Neutrophil (primary cell): Measurements from ENCODE around the gene PLSCR3.

ENCODE experiments used
- H3K27ac ChIP-seq: fragments of 200-600 bp; sonication (generic); 2 replicates; pipeline ENCODE4 v1.5.1; 2016; ENCODE audit warnings: mild to moderate bottlenecking, moderate library complexity
- H3K27me3 ChIP-seq: fragments of 200-600 bp; sonication (generic); 2 replicates; pipeline ENCODE4 v1.6.0; 2016; ENCODE audit warnings: mild to moderate bottlenecking
- H3K36me3 ChIP-seq: fragments of 200-600 bp; sonication (generic); 2 replicates; pipeline ENCODE4 v1.5.1; 2017
- H3K4me1 ChIP-seq, 2 experiments: fragments of 200-600 bp in 1 of 2; sonication (generic) in 1 of 2; 1 replicate in 1 of 2; 2 replicates in 1 of 2; pipeline versions ENCODE4 v1.5.1 to v1.6.1; 2013 to 2016; ENCODE audit warnings: low read depth in 1 of 2, low read length in 1 of 2, mild to moderate bottlenecking in 1 of 2, moderate library complexity in 1 of 2; ENCODE audit not compliant: control insufficient read depth in 1 of 2, insufficient read depth in 1 of 2
- H3K4me3 ChIP-seq, 2 experiments: fragments of 200-600 bp in 1 of 2; sonication (generic) in 1 of 2; 1 replicate in 1 of 2; 2 replicates in 1 of 2; pipeline ENCODE4 v1.5.1; 2013 to 2016; ENCODE audit warnings: low read depth in 1 of 2, low read length in 1 of 2, mild to moderate bottlenecking in 1 of 2, moderate library complexity in 1 of 2
- H3K9me3 ChIP-seq: fragments of 200-600 bp; sonication (generic); 2 replicates; pipeline ENCODE4 v1.5.1; 2016
- TF ChIP-seq, protein P1 (sequence below): fragments of 200-600 bp; sonication (generic); IDR thresholded peaks from 2 replicates; pipeline ENCODE4 v1.5.1; 2016; ENCODE audit warnings: antibody characterized with exemption

PLSCR3 gene

DNA sequence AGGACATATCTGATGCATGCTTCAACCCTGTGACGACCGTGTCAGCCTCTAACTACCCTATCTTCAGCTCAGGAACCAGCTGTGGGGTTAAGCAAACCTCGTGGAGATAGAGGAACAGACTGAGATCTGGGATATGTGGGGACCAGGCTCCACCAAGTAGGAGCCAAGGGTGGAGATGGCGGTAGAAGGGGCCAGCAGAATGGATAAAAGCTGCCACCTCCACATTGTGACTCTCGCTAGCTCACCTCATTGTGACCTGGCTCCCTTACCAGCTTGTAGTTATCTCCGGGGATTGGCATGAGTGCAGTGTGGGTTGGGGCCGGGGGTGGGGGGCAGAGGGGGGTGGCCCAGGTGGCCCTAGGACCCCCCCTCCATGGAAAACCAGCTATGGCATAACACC is 31.0 kb upstream of the PLSCR3 start, which contains the start of gene SPEM2:
Gene SPEM2, plus strand, starts transcription at position 301 of the 400 bp plus-strand sequence. Its CDS starts 73 bp downstream, at position 374.
- Histone ChIP-seq H3K27me3 (no peaks in the 10 kb centered on the region), H3K27ac (no peak within 1 kb of the TSS), H3K9me3 (no peaks in the 10 kb centered on the region), H3K36me3 (no peaks in the 10 kb centered on the region), H3K4me1 (no peaks in the 10 kb centered on the region), H3K4me3 (no peak within 1 kb of the TSS)
- TF ChIP-seq, protein P1, sequence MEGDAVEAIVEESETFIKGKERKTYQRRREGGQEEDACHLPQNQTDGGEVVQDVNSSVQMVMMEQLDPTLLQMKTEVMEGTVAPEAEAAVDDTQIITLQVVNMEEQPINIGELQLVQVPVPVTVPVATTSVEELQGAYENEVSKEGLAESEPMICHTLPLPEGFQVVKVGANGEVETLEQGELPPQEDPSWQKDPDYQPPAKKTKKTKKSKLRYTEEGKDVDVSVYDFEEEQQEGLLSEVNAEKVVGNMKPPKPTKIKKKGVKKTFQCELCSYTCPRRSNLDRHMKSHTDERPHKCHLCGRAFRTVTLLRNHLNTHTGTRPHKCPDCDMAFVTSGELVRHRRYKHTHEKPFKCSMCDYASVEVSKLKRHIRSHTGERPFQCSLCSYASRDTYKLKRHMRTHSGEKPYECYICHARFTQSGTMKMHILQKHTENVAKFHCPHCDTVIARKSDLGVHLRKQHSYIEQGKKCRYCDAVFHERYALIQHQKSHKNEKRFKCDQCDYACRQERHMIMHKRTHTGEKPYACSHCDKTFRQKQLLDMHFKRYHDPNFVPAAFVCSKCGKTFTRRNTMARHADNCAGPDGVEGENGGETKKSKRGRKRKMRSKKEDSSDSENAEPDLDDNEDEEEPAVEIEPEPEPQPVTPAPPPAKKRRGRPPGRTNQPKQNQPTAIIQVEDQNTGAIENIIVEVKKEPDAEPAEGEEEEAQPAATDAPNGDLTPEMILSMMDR: no peak

DNA sequence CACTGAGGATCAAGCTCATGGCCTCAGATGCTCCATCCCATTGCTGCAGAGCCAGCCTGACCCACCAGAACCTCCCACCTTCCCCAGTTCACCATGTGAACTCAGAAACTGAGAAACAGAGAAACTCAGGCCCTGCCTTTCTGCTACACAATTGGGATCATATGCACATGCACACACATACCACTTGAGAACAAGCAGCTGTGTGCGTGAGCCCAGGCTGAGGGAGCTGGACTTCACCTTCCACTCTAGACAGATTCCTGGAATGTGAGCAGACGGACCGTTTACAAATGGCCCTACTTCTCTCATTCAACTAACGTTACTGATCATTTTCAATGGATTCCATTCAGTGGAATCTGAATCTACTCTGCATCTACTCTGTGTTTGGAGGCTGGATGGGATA is 29.4 kb upstream of the PLSCR3 start:
- TF ChIP-seq, protein P1: no peak
- H3K4me3 ChIP-seq: no peak overlapping the region
- H3K4me1 ChIP-seq: no peaks in the 10 kb centered on the region
- no peaks in the 10 kb centered on the region for H3K9me3 ChIP-seq
- H3K27ac ChIP-seq: no peak overlapping the region
- no peaks in the 10 kb centered on the region for H3K27me3 ChIP-seq
- no peaks in the 10 kb centered on the region for H3K36me3 ChIP-seq

DNA sequence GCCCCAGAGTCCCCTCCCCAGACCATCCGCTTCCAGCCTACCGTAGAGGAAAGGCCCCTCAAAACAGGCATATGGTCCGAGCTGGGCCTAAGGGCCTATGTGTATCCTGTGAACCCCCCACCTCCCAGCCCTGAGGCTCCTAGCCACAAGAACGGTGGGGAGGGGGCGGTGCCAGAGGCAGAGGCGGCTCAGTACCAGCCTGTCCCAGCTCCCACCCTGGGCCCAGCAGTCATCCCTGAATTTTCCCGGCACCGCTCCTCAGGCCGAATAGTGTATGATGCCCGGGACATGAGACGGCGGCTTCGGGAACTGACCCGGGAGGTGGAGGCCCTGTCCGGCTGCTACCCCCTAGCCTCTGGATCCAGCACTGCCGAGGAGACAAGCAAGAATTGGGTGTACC is 26.9 kb upstream of the PLSCR3 start:
- Histone ChIP-seq H3K27me3 (no peaks in the 10 kb centered on the region), H3K36me3 (no peaks in the 10 kb centered on the region), H3K4me1 (no peaks in the 10 kb centered on the region), H3K9me3 (no peaks in the 10 kb centered on the region), H3K4me3 (no peak overlapping the region), H3K27ac (no peak overlapping the region)
- TF ChIP-seq, protein P1: no peak

DNA sequence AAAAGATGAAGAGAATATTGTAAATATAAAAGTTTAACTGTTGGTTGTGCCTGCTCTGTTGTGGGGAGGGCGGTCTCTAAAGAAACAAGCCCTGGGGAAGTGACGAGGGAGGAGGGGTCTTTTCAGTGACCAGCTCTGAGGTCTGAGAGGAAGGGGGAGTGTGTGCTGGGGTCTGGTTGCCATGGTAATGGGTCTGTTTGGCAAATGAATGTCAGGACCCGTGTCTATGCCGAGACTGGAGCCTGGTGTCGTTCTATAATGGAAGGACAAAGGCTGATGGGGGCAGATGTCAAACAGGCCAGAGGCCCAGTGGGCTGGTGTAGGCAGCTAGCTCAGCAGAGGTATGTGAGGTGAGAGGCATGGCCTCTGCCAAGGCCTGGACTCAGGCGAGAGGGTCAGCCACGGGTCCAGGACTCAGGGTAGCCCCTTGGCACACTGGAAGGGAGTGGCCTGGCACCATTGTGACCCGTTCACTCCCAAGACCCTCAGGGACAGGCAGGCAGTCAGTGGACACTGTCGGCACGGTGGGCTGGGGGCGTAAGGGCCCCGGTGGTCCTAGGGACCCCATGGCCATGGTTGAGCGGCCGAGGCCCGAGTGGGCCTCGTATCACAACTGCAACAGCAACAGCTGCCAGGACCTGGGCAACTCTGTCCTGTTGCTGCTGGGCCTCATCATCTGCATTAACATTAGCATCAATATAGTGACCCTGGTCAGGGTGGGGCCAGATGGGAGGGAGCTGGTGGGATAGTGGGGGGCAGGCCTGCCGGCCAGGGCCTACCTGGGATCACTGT is 25.7 kb upstream of the PLSCR3 start, which contains the start of gene SPEM1:
Gene SPEM1, plus strand, starts transcription at position 506 of the 792 bp plus-strand sequence. Its CDS starts 61 bp downstream, at position 567.
- Histone ChIP-seq H3K36me3 (no peaks in the 10 kb centered on the region), H3K4me1 (no peaks in the 10 kb centered on the region), H3K27me3 (no peaks in the 10 kb centered on the region), H3K27ac (no peak within 1 kb of the TSS), H3K9me3 (no peaks in the 10 kb centered on the region), H3K4me3 (no peak within 1 kb of the TSS)
- TF ChIP-seq, protein P1: no peak

DNA sequence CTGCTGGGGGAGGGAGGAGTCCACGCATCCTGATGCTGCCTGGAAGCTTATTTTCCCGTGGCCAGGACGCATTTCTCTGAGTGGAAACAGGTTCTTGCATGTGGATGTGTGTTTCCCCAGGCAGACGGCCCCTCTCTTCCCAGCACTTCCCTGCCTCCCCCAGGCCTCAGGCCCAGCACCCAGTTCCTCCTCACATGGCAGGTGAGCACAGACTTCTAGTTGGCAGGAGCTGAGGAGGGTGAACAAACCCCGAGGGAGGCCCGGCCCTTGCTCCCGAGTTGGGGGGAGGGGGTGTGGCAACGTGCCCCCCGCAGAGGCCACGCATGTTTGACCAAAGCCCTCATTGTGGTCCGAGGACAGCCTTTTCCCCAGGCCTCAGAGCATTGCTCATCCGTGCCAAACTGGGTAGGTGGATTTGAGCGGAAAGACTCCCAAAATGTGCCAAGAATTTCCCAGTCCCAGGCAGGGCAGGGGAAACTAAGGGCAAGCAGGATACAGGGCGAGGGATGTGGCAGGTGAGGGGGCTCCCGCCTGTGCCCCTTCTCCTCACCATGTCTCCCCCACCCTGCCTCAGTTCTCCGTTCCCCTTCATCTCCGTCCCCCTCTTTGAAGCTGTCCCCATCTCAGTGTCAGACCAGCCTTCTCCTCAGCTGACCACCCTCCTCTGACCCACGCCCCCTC is 24.3 kb upstream of the PLSCR3 start:
- TF ChIP-seq, protein P1: no peak
- Histone ChIP-seq H3K27ac (no peak overlapping the region), H3K9me3 (no peaks in the 10 kb centered on the region), H3K36me3 (no peaks in the 10 kb centered on the region), H3K27me3 (no peaks in the 10 kb centered on the region), H3K4me3 (no peak overlapping the region), H3K4me1 (no peaks in the 10 kb centered on the region)
